Superior temporal gyrus (tissue), 1 donor: ENCODE measurements around the gene SMTNL2.
"Not testable (repeated sequence)": the region's sequence is repeated elsewhere in the genome, so short reads cannot be mapped to it uniquely, and the experiment has no call there.

Experiments
- DNase-seq: peaks from one replicate; pipeline ENCODE4 v3.0.0-alpha.2; 2016; ENCODE audit errors: extremely low spot score

Gene SMTNL2

GRCh38 chr17:4634976-4635375 is 50.6 kb downstream of the SMTNL2 start:
- no peak for DNase-seq

GRCh38 chr17:4635823-4636375 is 51.6 kb downstream of the SMTNL2 start:
- DNase-seq = no peak

GRCh38 chr17:4636474-4637100 is 52.3 kb downstream of the SMTNL2 start:
- DNase-seq = no peak

GRCh38 chr17:4638766-4639165 is 54.4 kb downstream of the SMTNL2 start:
- DNase-seq = not testable (repeated sequence)

- not testable (repeated sequence) for DNase-seq
These were observed 55.2 kb downstream of the SMTNL2 start for GRCh38 chr17:4639301-4640059.

GRCh38 chr17:4640569-4641188 is 56.4 kb downstream of the SMTNL2 start:
- not testable (repeated sequence) for DNase-seq

GRCh38 chr17:4641297-4642195 is 57.2 kb downstream of the SMTNL2 start, which contains the start of gene ALOX15:
Gene ALOX15, minus strand, starts transcription at chr17:4641678. Its CDS starts 27 bp downstream, at chr17:4641651.
- DNase-seq = no peak

- DNase-seq = no peak
These were observed 58.0 kb downstream of the SMTNL2 start for GRCh38 chr17:4642286-4642685.

GRCh38 chr17:4643676-4644075 is 59.3 kb downstream of the SMTNL2 start:
- no peak for DNase-seq

GRCh38 chr17:4645642-4646041 is 61.3 kb downstream of the SMTNL2 start:
- DNase-seq = no peak

- DNase-seq = no peak
These were observed 64.4 kb downstream of the SMTNL2 start for GRCh38 chr17:4648741-4649140.

- no peak for DNase-seq
These were observed 68.7 kb downstream of the SMTNL2 start for GRCh38 chr17:4652997-4653396.

GRCh38 chr17:4655933-4656332 is 71.6 kb downstream of the SMTNL2 start:
- DNase-seq = not testable (repeated sequence)

GRCh38 chr17:4657678-4658077 is 73.3 kb downstream of the SMTNL2 start:
- no peak for DNase-seq
